PC-3 (cell line): ENCODE measurements around the gene PIGC. TPM values are rescaled to one million over a fixed set of nuclear protein-coding genes. Genes with fewer than 3 reads are reported as not detected.

Source experiments
- ATAC-seq: fragments of 200-7000 bp; cut with Tn5 transposase; 2 replicates; pipeline ENCODE4 v1.9.1; 2020; ENCODE audit warnings: mild to moderate bottlenecking, moderate library complexity
- BruUV-seq: library from RNA; stranded (reverse); fragments of 400-500 nt; replicated peaks from 2 replicates; lab custom pipeline; 2021; lab: Mats Ljungman, UMichigan
- CTCF ChIA-PET: fragments of 300-600 bp; sonication (Branson Sonifier 250); formaldehyde crosslinking; loops from one replicate; lab custom pipeline; 2022; ENCODE audit warnings: antibody characterized with exemption; lab: Charles Lee
- POLR2A ChIA-PET: fragments of 300-600 bp; sonication (Branson Sonifier 250); formaldehyde crosslinking; loops from one replicate; lab custom pipeline; 2022; ENCODE audit warnings: antibody characterized with exemption; ENCODE audit not compliant: unreplicated experiment; lab: Charles Lee
- DNase-seq: peaks from one replicate; pipeline ENCODE4 v3.0.0-alpha.2; 2015
- H2AFZ ChIP-seq: fragments of 300-600 bp; sonication (generic); 2 replicates; pipeline ENCODE4 v1.6.0; 2016; ENCODE audit warnings: antibody characterized with exemption, low read length
- H3F3A ChIP-seq: fragments of 300-600 bp; sonication (generic); one replicate; pipeline ENCODE4 v1.6.0; 2017; ENCODE audit warnings: antibody characterized with exemption, low read length, control low read depth, mild to moderate bottlenecking; ENCODE audit not compliant: unreplicated experiment
- H3K27ac ChIP-seq: fragments of 300-600 bp; sonication (generic); 2 replicates; pipeline ENCODE4 v1.5.1; 2016; ENCODE audit warnings: mild to moderate bottlenecking, low read length
- H3K27me3 ChIP-seq: fragments of 300-600 bp; sonication (generic); 2 replicates; pipeline ENCODE4 v1.6.1; 2016; ENCODE audit warnings: low read length, mixed read lengths
- H3K36me3 ChIP-seq: fragments of 300-600 bp; sonication (generic); 2 replicates; pipeline ENCODE4 v1.6.1; 2016; ENCODE audit warnings: low read depth, mixed run types, low read length, mixed read lengths
- H3K4me1 ChIP-seq: fragments of 300-600 bp; sonication (generic); 2 replicates; pipeline ENCODE4 v1.5.1; 2016; ENCODE audit warnings: low read length; ENCODE audit not compliant: insufficient read depth
- H3K4me2 ChIP-seq: fragments of 300-600 bp; sonication (generic); 2 replicates; pipeline ENCODE4 v1.6.0; 2016; ENCODE audit warnings: low read length
- H3K4me3 ChIP-seq: fragments of 300-600 bp; sonication (generic); 2 replicates; pipeline ENCODE4 v1.5.1; 2016; ENCODE audit warnings: mild to moderate bottlenecking, low read length, mixed read lengths
- H3K79me2 ChIP-seq: fragments of 300-600 bp; sonication (generic); 2 replicates; pipeline ENCODE4 v1.6.1; 2017; ENCODE audit warnings: low read length, mixed read lengths
- H3K9ac ChIP-seq: fragments of 300-600 bp; sonication (generic); 2 replicates; pipeline ENCODE4 v1.6.0; 2016; ENCODE audit warnings: mild to moderate bottlenecking, low read length
- H3K9me2 ChIP-seq: fragments of 300-600 bp; sonication (generic); replicated peaks from 2 replicates; pipeline ENCODE4 v1.6.1; 2016; ENCODE audit warnings: mixed run types, low read length, mixed read lengths
- H3K9me3 ChIP-seq: fragments of 300-600 bp; sonication (generic); 2 replicates; pipeline ENCODE4 v1.6.1; 2016; ENCODE audit warnings: low read length, mixed read lengths
- H4K20me1 ChIP-seq: fragments of 300-600 bp; sonication (generic); 2 replicates; pipeline ENCODE4 v1.6.1; 2016; ENCODE audit warnings: low read length, mixed read lengths
- CTCF ChIP-seq: fragments of 300-600 bp; sonication (generic); conservative IDR thresholded peaks from 2 replicates; pipeline ENCODE4 v1.5.1; 2017; ENCODE audit warnings: antibody characterized with exemption, low read depth, mild to moderate bottlenecking, low read length
- EZH2 ChIP-seq: fragments of 300-600 bp; sonication (generic); IDR thresholded peaks from one replicate; pipeline ENCODE4 v1.6.1; 2017; ENCODE audit warnings: antibody characterized with exemption, mild to moderate bottlenecking, low read length; ENCODE audit not compliant: unreplicated experiment
- EZH2phosphoT487 ChIP-seq: fragments of 300-600 bp; sonication (generic); IDR thresholded peaks from 2 replicates; pipeline ENCODE4 v1.6.1; 2018; ENCODE audit warnings: mild to moderate bottlenecking, antibody characterized with exemption, low read length, borderline replicate concordance
- intact Hi-C: fragments of 100-400 bp; cut with micrococcal nuclease; formaldehyde crosslinking; loops from 2 replicates; pipeline ENCODE4 v1.9.0; 2023
- total RNA-seq: library from RNA; depleted of rRNA; stranded (reverse); fragments of >200 nt; gene quantifications from 2 replicates; pipeline ENCODE4 v1.2.3, GENCODE V29; 2014

PIGC gene
- total RNA-seq, 1 experiment from 2014 or later, result 70.5 TPM

- ATAC-seq (no peak), DNase-seq (no peak)
- Histone ChIP-seq H4K20me1 (no peaks in the 10 kb centered on the region), H3K27me3 (no peaks in the 10 kb centered on the region), H2AFZ (no peak overlapping the region), H3K9ac (no peak overlapping the region), H3K9me2 (no peaks in the 10 kb centered on the region), H3K9me3 (no peaks in the 10 kb centered on the region), H3K27ac (no peak overlapping the region), H3F3A (no peaks in the 10 kb centered on the region), H3K36me3 (no peaks in the 10 kb centered on the region), H3K4me2 (no peak overlapping the region), H3K4me1 (peaks cover 7% of the 10 kb centered on the region; the same call in 1 of the 2 replicates), H3K4me3 (no peak overlapping the region), H3K79me2 (no peaks in the 10 kb centered on the region)
- ChIA-PET CTCF (no interaction called here), POLR2A (interaction anchor here (0.6 kb wide), 2 partner anchors 107 to 145 kb away, joined by 3 to 4 read pairs; no protein-coding TSS in a partner anchor)
- intact Hi-C loops, result loop anchor here (5.0 to 10.0 kb wide), 2 partner anchors 399 to 708 kb away; no protein-coding TSS in a partner anchor
- TF ChIP-seq EZH2, result no peak
- no peak for TF ChIP-seq CTCF
- TF ChIP-seq EZH2phosphoT487, result no peak
- BruUV-seq, result no TSS peak
These were observed 18.5 kb downstream of the PIGC start for GRCh38 chr1:172425339-172425738.

- DNase-seq (no peak), ATAC-seq (no peak)
- BruUV-seq, result no TSS peak
- CTCF ChIA-PET, result interaction anchor here (1.7 kb wide), 1 partner anchor 421 kb away, joined by 5 read pairs; no protein-coding TSS in a partner anchor
- no peak overlapping the region for H3K4me3 ChIP-seq
- H3K27ac ChIP-seq, result no peak overlapping the region
- H3K36me3 ChIP-seq, result no peaks in the 10 kb centered on the region
- H3K9me3 ChIP-seq, result no peaks in the 10 kb centered on the region
- H3K4me1 ChIP-seq, result no peaks in the 10 kb centered on the region
- no peak overlapping the region for H2AFZ ChIP-seq
- no peaks in the 10 kb centered on the region for H3K27me3 ChIP-seq
- intact Hi-C loops, result loop anchor here (10.0 kb wide), 1 partner anchor 401 kb away; no protein-coding TSS in a partner anchor
- TF ChIP-seq CTCF (no peak), EZH2 (no peak), EZH2phosphoT487 (no peak)
- no peaks in the 10 kb centered on the region for H3K9me2 ChIP-seq
- H4K20me1 ChIP-seq, result no peaks in the 10 kb centered on the region
- H3F3A ChIP-seq, result no peaks in the 10 kb centered on the region
- no peaks in the 10 kb centered on the region for H3K79me2 ChIP-seq
- no peak overlapping the region for H3K9ac ChIP-seq
- POLR2A ChIA-PET, result no interaction called here
- H3K4me2 ChIP-seq, result no peak overlapping the region
These were observed 20.5 kb downstream of the PIGC start for GRCh38 chr1:172423336-172423735.

DNA sequence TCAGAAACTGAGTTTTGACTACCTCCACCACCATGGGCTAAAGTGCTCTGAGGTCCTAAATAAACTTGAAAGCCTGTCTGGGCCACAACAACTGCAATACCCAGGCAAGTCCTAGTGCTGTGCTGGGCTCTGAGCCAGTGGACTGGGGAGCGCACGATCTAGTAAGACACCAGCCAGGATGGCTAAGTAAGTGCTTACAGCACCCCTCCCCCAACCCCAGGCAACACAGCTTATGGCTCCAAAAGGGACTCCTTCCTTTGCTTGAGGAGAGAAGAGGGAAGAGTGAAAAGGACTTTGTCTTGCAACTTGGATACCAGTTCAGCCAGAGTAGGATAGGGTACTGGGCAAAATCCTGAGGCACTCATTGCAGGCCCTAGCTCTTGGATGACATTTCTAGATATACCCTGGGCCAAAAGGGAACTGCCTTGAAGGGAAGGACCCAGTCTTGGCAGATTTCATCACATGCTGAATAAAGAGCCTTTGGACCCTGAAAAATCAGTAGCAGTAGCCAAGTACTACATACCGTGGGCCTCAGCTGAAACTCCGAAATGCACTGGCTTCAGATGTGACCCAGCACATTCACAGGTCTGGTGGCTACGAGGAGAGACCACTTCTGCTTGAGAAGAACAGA is 21.8 kb downstream of the PIGC start:
- Histone ChIP-seq H3K4me3 (no peak overlapping the region), H3F3A (no peaks in the 10 kb centered on the region), H3K4me1 (peaks cover 11% of the 10 kb centered on the region), H4K20me1 (no peaks in the 10 kb centered on the region), H3K36me3 (no peaks in the 10 kb centered on the region), H3K27me3 (no peaks in the 10 kb centered on the region), H3K79me2 (no peaks in the 10 kb centered on the region), H3K27ac (no peak overlapping the region), H3K4me2 (no peak overlapping the region), H2AFZ (no peak overlapping the region), H3K9ac (no peak overlapping the region), H3K9me3 (no peaks in the 10 kb centered on the region), H3K9me2 (no peaks in the 10 kb centered on the region)
- no TSS peak for BruUV-seq
- no peak for ATAC-seq
- TF ChIP-seq CTCF, result no peak
- no peak for TF ChIP-seq EZH2phosphoT487
- TF ChIP-seq EZH2, result no peak
- ChIA-PET CTCF (interaction anchor here (0.7 kb wide), 1 partner anchor 915 kb away, joined by 4 read pairs; no protein-coding TSS in a partner anchor), POLR2A (no interaction called here)
- intact Hi-C loops, result loop anchor here (10.0 kb wide), 1 partner anchor 403 kb away; no protein-coding TSS in a partner anchor
- DNase-seq, result no peak
